GM12878 (cell line): ENCODE data around the gene TNK2. TPM values are rescaled to one million over a fixed set of nuclear protein-coding genes. Genes with fewer than 3 reads are reported as not detected.

ENCODE experiments used
- ATAC-seq: fragments of 200-7000 bp; cut with Tn5 transposase; 3 replicates; pipeline ENCODE4 v1.9.1; 2020; ENCODE audit warnings: mild to moderate bottlenecking, moderate library complexity
- BruUV-seq: library from RNA; stranded (reverse); fragments of 400-500 nt; replicated peaks from 2 replicates; lab custom pipeline; 2021; lab: Mats Ljungman, UMichigan
- CTCF ChIA-PET: fragments of 300-600 bp; sonication (Branson Sonifier 250); formaldehyde crosslinking; extraction: SDS; loops from one replicate; lab custom pipeline; 2021; ENCODE audit warnings: inconsistent platforms; lab: Yijun Ruan, JAX
- POLR2A ChIA-PET: fragments of 350-600 bp; formaldehyde crosslinking; extraction: SDS; loops from one replicate; lab custom pipeline; 2021; ENCODE audit warnings: inconsistent platforms; lab: Charles Lee
- RAD21 ChIA-PET: fragments of 300-600 bp; sonication (Branson Sonifier 250); formaldehyde crosslinking; loops from one replicate; lab custom pipeline; 2023; ENCODE audit warnings: antibody characterized with exemption; ENCODE audit not compliant: unreplicated experiment; lab: Charles Lee
- SMC1A ChIA-PET: fragments of 300-600 bp; sonication (Branson Sonifier 250); formaldehyde crosslinking; loops from one replicate; lab custom pipeline; 2023; ENCODE audit not compliant: unreplicated experiment, uncharacterized antibody; lab: Charles Lee
- DNase-seq: peaks from one replicate; pipeline ENCODE4 v3.0.0-alpha.2; 2011; ENCODE audit warnings: low read depth, low spot score
- FAIRE-seq: peaks from 3 replicates; lab custom pipeline; 2011; peaks lifted over from hg19 to GRCh38; lab: Jason Lieb, UNC
- H2AFZ ChIP-seq: 2 replicates; pipeline ENCODE4 v1.6.0; 2011; ENCODE audit warnings: low read depth, low read length, control low read depth; ENCODE audit not compliant: control insufficient read depth
- H3K27ac ChIP-seq: 2 replicates; pipeline ENCODE4 v1.5.1; 2011; ENCODE audit warnings: control low read depth; ENCODE audit not compliant: control insufficient read depth, insufficient read depth
- H3K27me3 ChIP-seq, 2 experiments: replicated peaks in 1 of 2; 2 replicates each; pipeline versions ENCODE4 v1.6.0 to v1.6.1; 2011; ENCODE audit warnings: low read length in 1 of 2; ENCODE audit not compliant: control insufficient read depth in 2 of 2, insufficient read depth in 2 of 2
- H3K36me3 ChIP-seq, 2 experiments: 2 replicates each; pipeline ENCODE4 v1.5.1; 2011; ENCODE audit warnings: low read length in 1 of 2; ENCODE audit not compliant: control insufficient read depth in 2 of 2, insufficient read depth in 2 of 2
- H3K4me1 ChIP-seq: 2 replicates; pipeline ENCODE4 v1.6.1; 2011; ENCODE audit warnings: mild to moderate bottlenecking, low read length, moderate library complexity, mixed read lengths; ENCODE audit not compliant: control insufficient read depth, insufficient read depth
- H3K4me2 ChIP-seq: 2 replicates; pipeline ENCODE4 v1.6.0; 2011; ENCODE audit warnings: control low read depth; ENCODE audit not compliant: control insufficient read depth, insufficient read depth
- H3K4me3 ChIP-seq: fragments of 200-600 bp; sonication (generic); 2 replicates; pipeline ENCODE4 v1.5.1; 2016
- H3K79me2 ChIP-seq: 2 replicates; pipeline ENCODE4 v1.6.0; 2011; ENCODE audit warnings: low read length; ENCODE audit not compliant: control insufficient read depth, insufficient read depth
- H3K9ac ChIP-seq: 2 replicates; pipeline ENCODE4 v1.8.0; 2011; ENCODE audit warnings: low read length, control low read depth, mixed read lengths; ENCODE audit not compliant: control insufficient read depth, insufficient read depth
- H3K9me3 ChIP-seq: replicated peaks from 3 replicates; pipeline ENCODE4 v1.5.1; 2011; ENCODE audit warnings: mild to moderate bottlenecking, low read length; ENCODE audit not compliant: control insufficient read depth, insufficient read depth
- H4K20me1 ChIP-seq: 2 replicates; pipeline ENCODE4 v1.6.0; 2011; ENCODE audit not compliant: control insufficient read depth, insufficient read depth
- CREM ChIP-seq: IDR thresholded peaks from 2 replicates; pipeline ENCODE4 v1.6.1; 2014; ENCODE audit warnings: antibody characterized with exemption, low read depth
- HDAC6 ChIP-seq: fragments of 200-600 bp; sonication (generic); IDR thresholded peaks from one replicate; pipeline ENCODE4 v1.8.0; 2017; ENCODE audit warnings: antibody characterized with exemption; ENCODE audit not compliant: unreplicated experiment
- KLF5 ChIP-seq: fragments of 450-650 bp; IDR thresholded peaks from 2 replicates; pipeline ENCODE4 v1.6.1; 2014; ENCODE audit warnings: mild to moderate bottlenecking; ENCODE audit not compliant: partially characterized antibody
- RFX5 ChIP-seq: IDR thresholded peaks from 2 replicates; pipeline ENCODE4 v1.6.1; 2011; ENCODE audit warnings: low read depth, low read length, improper control_type of control experiment
- ZBTB4 ChIP-seq: fragments of 450-650 bp; formaldehyde crosslinking; IDR thresholded peaks from 2 replicates; pipeline ENCODE4 v1.4.0; 2022; ENCODE audit warnings: mild to moderate bottlenecking, moderate library complexity
- WGBS: methylation state at CpG from one replicate; pipeline ENCODE4 v1.1.6; 2016; ENCODE audit warnings: low lambda C conversion rate; ENCODE audit not compliant: insufficient replicate concordance, insufficient coverage; ENCODE audit errors: missing lambda C conversion rate; 5-methylcytosine and 5-hydroxymethylcytosine counted together
- in situ Hi-C: fragments of 300-500 bp; cut with MboI; formaldehyde crosslinking; loops from 9 replicates; pipeline ENCODE4 v1.14.3; 2018; ENCODE audit warnings: mixed read lengths
- intact Hi-C: fragments of 100-400 bp; cut with micrococcal nuclease; formaldehyde crosslinking; loops from one replicate; pipeline ENCODE4 v1.14.2; 2022; ENCODE audit not compliant: unreplicated experiment
- polyA plus RNA-seq, 11 experiments: library from polyadenylated mRNA; depleted of rRNA in 4 of 11; unstranded in 6 of 11; stranded (reverse) in 5 of 11; fragments of >200 nt; fragmentation: Nextera tagmentation in 4 of 11; fragmentation: Illumina TruSeq in 1 of 11; extraction: Ambion mirVana in 4 of 11; extraction: Trizol in 1 of 11; gene quantifications; 1 replicate in 1 of 11; 2 replicates in 10 of 11; pipeline versions ENCODE4 v1.2.1 to v1.2.3, GENCODE V29; 2011 to 2016; ENCODE audit warnings: inconsistent platforms in 2 of 11, missing spikeins in 2 of 11, low read depth in 1 of 11
- total RNA-seq, 4 experiments: library from RNA; depleted of rRNA in 3 of 4; stranded (reverse); fragments of >200 nt in 3 of 4; fragmentation: Illumina TruSeq in 1 of 4; extraction: Trizol in 1 of 4; gene quantifications; 2 replicates each; pipeline versions ENCODE4 v1.2.1 to v1.2.3, GENCODE V29; 2013 to 2021
- TF ChIP-seq, protein P1 (sequence below): fragments of 450-650 bp; IDR thresholded peaks from 2 replicates; pipeline ENCODE4 v1.6.1; 2016; ENCODE audit warnings: mild to moderate bottlenecking, moderate library complexity, borderline replicate concordance

TNK2 gene
- total and polyA plus RNA-seq, 10 of the 15 experiments (the other 5 are each of a cell fraction or from before 2014, with no cell fraction given), result 0.13 to 47.8 (median 10.8) TPM

- H3K9me3 ChIP-seq, result no peaks in the 10 kb centered on the region; the same call in 2 of the 3 replicates
- H3K4me3 ChIP-seq, result no peak overlapping the region
- 48% methylated on average over 7 of the region's 7 CpGs for WGBS
- no peak for DNase-seq
- FAIRE-seq, result no peak
- intact Hi-C loops, result no loop called here
- BruUV-seq, result no TSS peak
- SMC1A ChIA-PET, result interaction anchor here (0.8 kb wide), 1 partner anchor 8 kb away, joined by 3 read pairs; no protein-coding TSS in a partner anchor
- no peak overlapping the region for H2AFZ ChIP-seq
- H3K4me2 ChIP-seq, result no peak overlapping the region
- POLR2A ChIA-PET, result no interaction called here
- in situ Hi-C loops, result loop anchor here (10.0 kb wide), 1 partner anchor 220 kb away; no protein-coding TSS in a partner anchor
- no peak for ATAC-seq
- CTCF ChIA-PET, result interaction anchor here (1.0 kb wide), 1 partner anchor 15 kb away, joined by 3 read pairs; no protein-coding TSS in a partner anchor
- H4K20me1 ChIP-seq, result no peaks in the 10 kb centered on the region
- no peak overlapping the region for H3K9ac ChIP-seq
- H3K36me3 ChIP-seq, result no peaks in the 10 kb centered on the region
- H3K27me3 ChIP-seq, result no peaks in the 10 kb centered on the region
- RAD21 ChIA-PET, result no interaction called here
- no peak overlapping the region for H3K27ac ChIP-seq
- H3K79me2 ChIP-seq, result no peaks in the 10 kb centered on the region
- peaks cover under 1% of the 10 kb centered on the region for H3K4me1 ChIP-seq
- TF ChIP-seq, protein P1, sequence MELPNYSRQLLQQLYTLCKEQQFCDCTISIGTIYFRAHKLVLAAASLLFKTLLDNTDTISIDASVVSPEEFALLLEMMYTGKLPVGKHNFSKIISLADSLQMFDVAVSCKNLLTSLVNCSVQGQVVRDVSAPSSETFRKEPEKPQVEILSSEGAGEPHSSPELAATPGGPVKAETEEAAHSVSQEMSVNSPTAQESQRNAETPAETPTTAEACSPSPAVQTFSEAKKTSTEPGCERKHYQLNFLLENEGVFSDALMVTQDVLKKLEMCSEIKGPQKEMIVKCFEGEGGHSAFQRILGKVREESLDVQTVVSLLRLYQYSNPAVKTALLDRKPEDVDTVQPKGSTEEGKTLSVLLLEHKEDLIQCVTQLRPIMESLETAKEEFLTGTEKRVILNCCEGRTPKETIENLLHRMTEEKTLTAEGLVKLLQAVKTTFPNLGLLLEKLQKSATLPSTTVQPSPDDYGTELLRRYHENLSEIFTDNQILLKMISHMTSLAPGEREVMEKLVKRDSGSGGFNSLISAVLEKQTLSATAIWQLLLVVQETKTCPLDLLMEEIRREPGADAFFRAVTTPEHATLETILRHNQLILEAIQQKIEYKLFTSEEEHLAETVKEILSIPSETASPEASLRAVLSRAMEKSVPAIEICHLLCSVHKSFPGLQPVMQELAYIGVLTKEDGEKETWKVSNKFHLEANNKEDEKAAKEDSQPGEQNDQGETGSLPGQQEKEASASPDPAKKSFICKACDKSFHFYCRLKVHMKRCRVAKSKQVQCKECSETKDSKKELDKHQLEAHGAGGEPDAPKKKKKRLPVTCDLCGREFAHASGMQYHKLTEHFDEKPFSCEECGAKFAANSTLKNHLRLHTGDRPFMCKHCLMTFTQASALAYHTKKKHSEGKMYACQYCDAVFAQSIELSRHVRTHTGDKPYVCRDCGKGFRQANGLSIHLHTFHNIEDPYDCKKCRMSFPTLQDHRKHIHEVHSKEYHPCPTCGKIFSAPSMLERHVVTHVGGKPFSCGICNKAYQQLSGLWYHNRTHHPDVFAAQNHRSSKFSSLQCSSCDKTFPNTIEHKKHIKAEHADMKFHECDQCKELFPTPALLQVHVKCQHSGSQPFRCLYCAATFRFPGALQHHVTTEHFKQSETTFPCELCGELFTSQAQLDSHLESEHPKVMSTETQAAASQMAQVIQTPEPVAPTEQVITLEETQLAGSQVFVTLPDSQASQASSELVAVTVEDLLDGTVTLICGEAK, result no peak
- TF ChIP-seq KLF5 (no peak), ZBTB4 (CRISPR knock-in tag) (no peak), RFX5 (no peak), HDAC6 (no peak), CREM (no peak)
These were observed 63.6 kb downstream of the TNK2 start for GRCh38 chr3:195844671-195845218.
